NAMALWA (cell line): ENCODE data around the gene DRD2.

Experiments
- DNase-seq: peaks from one replicate; pipeline ENCODE4 v3.0.0-alpha.2; 2015; ENCODE audit warnings: low spot score

Gene DRD2

GRCh38 chr11:113446112-113446511, 29.1 kb downstream of the DRD2 start:
- no peak for DNase-seq

- DNase-seq: no peak
Observed at GRCh38 chr11:113444502-113445123, 30.6 kb downstream of the DRD2 start.

GRCh38 chr11:113440816-113441215, 34.4 kb downstream of the DRD2 start:
- DNase-seq: no peak

GRCh38 chr11:113436672-113437252, 38.4 kb downstream of the DRD2 start:
- no peak for DNase-seq

- DNase-seq: no peak
Observed at GRCh38 chr11:113435190-113435968, 39.8 kb downstream of the DRD2 start.

GRCh38 chr11:113431746-113432145, 43.5 kb downstream of the DRD2 start:
- no peak for DNase-seq

GRCh38 chr11:113426686-113427085, 48.5 kb downstream of the DRD2 start:
- no peak for DNase-seq

GRCh38 chr11:113420808-113421207, 54.4 kb downstream of the DRD2 start:
- no peak for DNase-seq

GRCh38 chr11:113419454-113420003, 55.7 kb downstream of the DRD2 start:
- no peak for DNase-seq

- DNase-seq: no peak
Observed at GRCh38 chr11:113417428-113417827, 57.8 kb downstream of the DRD2 start.

GRCh38 chr11:113415343-113415742, 59.9 kb downstream of the DRD2 start:
- DNase-seq: no peak

GRCh38 chr11:113412675-113413074, 62.5 kb downstream of the DRD2 start:
- DNase-seq: no peak

- no peak for DNase-seq
Observed at GRCh38 chr11:113411536-113411935, 63.7 kb downstream of the DRD2 start.

- no peak for DNase-seq
Observed at GRCh38 chr11:113410414-113411135, 64.6 kb downstream of the DRD2 start.

GRCh38 chr11:113409526-113409925, 65.7 kb downstream of the DRD2 start:
- DNase-seq: no peak

GRCh38 chr11:113408887-113409286, 66.3 kb downstream of the DRD2 start:
- DNase-seq: no peak

- DNase-seq: no peak
Observed at GRCh38 chr11:113408206-113408605, 67.0 kb downstream of the DRD2 start.

- DNase-seq: no peak
Observed at GRCh38 chr11:113407163-113407562, 68.0 kb downstream of the DRD2 start.

GRCh38 chr11:113405724-113406478, 69.3 kb downstream of the DRD2 start:
- no peak for DNase-seq

GRCh38 chr11:113404859-113405430, 70.3 kb downstream of the DRD2 start:
- DNase-seq: no peak

- no peak for DNase-seq
Observed at GRCh38 chr11:113401718-113402117, 73.5 kb downstream of the DRD2 start.
